GM19452 (cell line): ENCODE results near the gene IL6.
"Not testable (repeated sequence)": the region's sequence is repeated elsewhere in the genome, so short reads cannot be mapped to it uniquely, and the experiment has no call there.

ENCODE experiments used
- ATAC-seq: cut with Tn5 transposase; IDR thresholded peaks from one replicate; pipeline ENCODE4 v1.9.1; 2021; ENCODE audit not compliant: unreplicated experiment

IL6 gene

DNA sequence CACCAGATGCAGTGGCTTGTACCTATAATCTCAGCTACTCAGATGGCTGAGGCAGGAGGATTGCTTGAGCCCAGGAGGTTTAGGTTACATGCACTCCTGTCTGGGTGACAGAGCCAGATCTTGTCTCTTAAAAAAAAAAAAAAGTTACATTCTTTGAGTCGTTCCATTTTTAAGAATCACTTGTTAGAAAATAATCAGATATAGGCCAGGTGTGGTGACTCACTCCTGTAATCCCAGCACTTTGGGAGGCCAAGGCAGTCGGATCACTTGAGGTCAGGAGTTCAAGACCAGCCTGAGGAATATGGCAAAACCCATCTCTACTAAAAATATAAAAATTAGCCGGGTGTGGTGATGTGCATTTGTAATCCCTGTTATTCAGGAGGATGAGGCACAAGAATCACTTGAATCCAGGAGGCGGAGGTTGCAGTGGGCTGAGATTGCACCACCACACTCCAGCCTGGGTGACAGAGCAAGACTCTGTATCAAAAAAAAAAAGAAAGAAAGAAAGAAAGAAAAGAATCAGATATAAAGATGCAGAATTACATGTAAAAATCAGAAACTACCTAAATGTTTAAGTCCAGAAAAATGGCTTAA is 52.8 kb downstream of the IL6 start:
- not testable (repeated sequence) for ATAC-seq

DNA sequence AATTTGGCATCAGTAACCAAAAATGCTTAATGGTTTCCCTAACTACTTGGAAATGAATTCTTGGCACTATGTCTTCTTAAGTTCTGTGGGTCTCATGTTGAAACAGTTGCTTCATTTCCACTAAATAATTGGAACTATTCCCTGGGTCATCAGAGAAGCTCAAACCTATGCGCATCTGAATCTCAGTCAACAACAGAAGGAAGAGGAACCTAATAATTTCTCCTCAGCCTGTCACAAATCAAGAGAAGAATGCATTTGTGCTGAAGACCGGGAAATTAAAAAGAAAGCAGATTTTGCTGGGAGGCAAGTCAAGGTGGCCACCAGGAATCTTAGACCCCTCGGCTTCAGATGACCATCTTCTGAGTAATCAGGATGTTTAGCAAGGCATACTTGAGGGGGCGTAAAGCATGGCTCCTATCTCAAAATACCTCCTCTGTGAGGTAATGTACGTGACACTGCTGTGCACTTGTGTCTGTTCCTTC is 54.3 kb downstream of the IL6 start:
- no peak for ATAC-seq
